Chondrocyte (in vitro differentiated cells): ENCODE measurements around the gene RNF224. TPM values are rescaled to one million over a fixed set of nuclear protein-coding genes. Genes with fewer than 3 reads are reported as not detected.

Experiments
- DNase-seq: peaks from one replicate; pipeline ENCODE4 v3.0.0; 2021; ENCODE audit warnings: mixed read lengths, low spot score
- H3K27ac Mint-ChIP-seq: one replicate; pipeline ENCODE4 v1.8.0; 2021; ENCODE audit warnings: mild to moderate bottlenecking, moderate library complexity, mixed read lengths; ENCODE audit not compliant: unreplicated experiment
- H3K27me3 Mint-ChIP-seq: 2 replicates; pipeline ENCODE4 v1.8.0; 2021; ENCODE audit warnings: low read depth, mixed read lengths
- H3K36me3 Mint-ChIP-seq: 2 replicates; pipeline ENCODE4 v1.8.0; 2021; ENCODE audit warnings: low read depth, mixed read lengths
- H3K4me1 Mint-ChIP-seq: 2 replicates; pipeline ENCODE4 v1.8.0; 2021; ENCODE audit warnings: low read depth, mild to moderate bottlenecking, mixed read lengths
- H3K4me3 Mint-ChIP-seq: one replicate; pipeline ENCODE4 v1.8.0; 2021; ENCODE audit warnings: mild to moderate bottlenecking, moderate library complexity, mixed read lengths; ENCODE audit not compliant: unreplicated experiment
- H3K9me3 Mint-ChIP-seq: 2 replicates; pipeline ENCODE4 v1.8.0; 2021; ENCODE audit warnings: low read depth, mixed read lengths
- CTCF ChIP-seq: fragments of 200-600 bp; sonication (generic); IDR thresholded peaks from 2 replicates; pipeline ENCODE4 v1.5.0; 2021; ENCODE audit warnings: antibody characterized with exemption, mild to moderate bottlenecking, moderate library complexity
- total RNA-seq: library from RNA; stranded (reverse); gene quantifications from 3 replicates; pipeline ENCODE4 v1.2.1, GENCODE V29; 2021

Gene RNF224
- total RNA-seq, 1 donor from 2014 or later: not detected

GRCh38 chr9:137217276-137218211 lies 9.8 kb upstream of the RNF224 start:
- no peak overlapping the region for H3K4me3 Mint-ChIP-seq
- peaks cover 7% of the 10 kb centered on the region for H3K4me1 Mint-ChIP-seq
- H3K9me3 Mint-ChIP-seq: no peaks in the 10 kb centered on the region
- no peak overlapping the region for H3K27ac Mint-ChIP-seq
- peaks cover 2% of the 10 kb centered on the region for H3K36me3 Mint-ChIP-seq
- DNase-seq: no peak
- H3K27me3 Mint-ChIP-seq: no peaks in the 10 kb centered on the region
- no peak for TF ChIP-seq CTCF

GRCh38 chr9:137218212-137218753 lies 9.0 kb upstream of the RNF224 start:
- no peak for TF ChIP-seq CTCF
- H3K27me3 Mint-ChIP-seq: no peaks in the 10 kb centered on the region
- peaks cover 2% of the 10 kb centered on the region for H3K36me3 Mint-ChIP-seq
- no peaks in the 10 kb centered on the region for H3K9me3 Mint-ChIP-seq
- no peak overlapping the region for H3K27ac Mint-ChIP-seq
- H3K4me1 Mint-ChIP-seq: peaks cover 11% of the 10 kb centered on the region
- no peak overlapping the region for H3K4me3 Mint-ChIP-seq
- no peak for DNase-seq

- Mint-ChIP-seq H3K27me3 (no peaks in the 10 kb centered on the region), H3K4me3 (no peak overlapping the region), H3K9me3 (no peaks in the 10 kb centered on the region), H3K27ac (no peak overlapping the region), H3K4me1 (peaks cover 11% of the 10 kb centered on the region), H3K36me3 (peaks cover 2% of the 10 kb centered on the region)
- no peak for TF ChIP-seq CTCF
- no peak for DNase-seq
These were observed 8.5 kb upstream of the RNF224 start for GRCh38 chr9:137218754-137219271.

- Mint-ChIP-seq H3K4me3 (no peak overlapping the region), H3K27me3 (no peaks in the 10 kb centered on the region), H3K4me1 (peaks cover 14% of the 10 kb centered on the region), H3K36me3 (peaks cover 2% of the 10 kb centered on the region), H3K9me3 (no peaks in the 10 kb centered on the region), H3K27ac (no peak overlapping the region)
- no peak for TF ChIP-seq CTCF
- DNase-seq: no peak
These were observed 7.5 kb upstream of the RNF224 start for GRCh38 chr9:137219757-137220316.
